SK-N-SH (cell line): ENCODE results near the gene DSE.

Experiments
- CTCF ChIP-seq: fragments of 200-600 bp; sonication (generic); IDR thresholded peaks from 2 replicates; pipeline ENCODE4 v1.6.1; 2017; ENCODE audit warnings: antibody characterized with exemption, mild to moderate bottlenecking, moderate library complexity
- FOXM1 ChIP-seq: IDR thresholded peaks from 2 replicates; pipeline ENCODE4 v1.4.0; 2012; ENCODE audit warnings: low read depth, mild to moderate bottlenecking
- GATA2 ChIP-seq: sonication (generic); formaldehyde crosslinking; IDR thresholded peaks from 2 replicates; pipeline ENCODE4 v1.5.0; 2020; ENCODE audit warnings: mild to moderate bottlenecking, missing genetic modification reagents
- POLR2AphosphoS5 ChIP-seq: IDR thresholded peaks from 2 replicates; pipeline ENCODE4 v1.6.1; 2012; ENCODE audit warnings: low read depth, low read length
- REST ChIP-seq: IDR thresholded peaks from 2 replicates; pipeline ENCODE4 v1.6.1; 2012; ENCODE audit warnings: mild to moderate bottlenecking, low read depth, low read length, moderate library complexity
- SIN3A ChIP-seq: IDR thresholded peaks from 2 replicates; pipeline ENCODE4 v1.6.1; 2012; ENCODE audit warnings: low read depth, mild to moderate bottlenecking, low read length, moderate library complexity, borderline replicate concordance
- USF2 ChIP-seq: fragments of 150-350 bp; IDR thresholded peaks from 2 replicates; pipeline ENCODE4 v1.6.1; 2017; ENCODE audit warnings: antibody characterized with exemption, low read length, low read depth, borderline replicate concordance

GRCh38 chr6:116371918-116372209, 1.1 kb downstream of the DSE start:
- TF ChIP-seq POLR2AphosphoS5: no peak
- TF ChIP-seq USF2: no peak
- no peak for TF ChIP-seq FOXM1
- no peak for TF ChIP-seq REST
- no peak for TF ChIP-seq GATA2 (CRISPR knock-in tag)
- TF ChIP-seq SIN3A: no peak
- TF ChIP-seq CTCF: no peak
